ENCODE data around the gene SNX6.
"Not testable (repeated sequence)": the region's sequence is repeated elsewhere in the genome, so short reads cannot be mapped to it uniquely, and the experiment has no call there.

SNX6 gene

DNA sequence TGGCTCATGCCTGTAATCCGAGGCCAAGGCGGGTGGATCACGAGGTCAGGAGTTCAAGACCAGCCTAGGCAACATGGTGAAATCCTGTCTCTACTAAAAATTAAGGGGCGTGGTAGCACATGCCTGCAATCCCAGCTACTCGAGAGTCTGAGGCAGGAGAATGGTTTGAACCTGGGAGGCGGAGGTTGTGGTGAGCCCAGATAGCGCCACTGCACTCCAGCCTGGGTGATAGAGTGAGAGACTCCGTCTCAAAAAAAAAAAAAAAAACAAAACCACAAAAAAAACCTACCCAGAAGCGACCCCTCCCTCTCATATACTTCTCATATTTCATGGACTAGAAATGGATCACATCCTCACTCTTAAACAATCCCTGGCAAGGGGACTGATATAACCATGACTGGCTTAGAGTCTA, 4.4 kb upstream of the SNX6 start:
- DNase-seq (ENCODE audit: low read depth), result not testable (repeated sequence)

DNA sequence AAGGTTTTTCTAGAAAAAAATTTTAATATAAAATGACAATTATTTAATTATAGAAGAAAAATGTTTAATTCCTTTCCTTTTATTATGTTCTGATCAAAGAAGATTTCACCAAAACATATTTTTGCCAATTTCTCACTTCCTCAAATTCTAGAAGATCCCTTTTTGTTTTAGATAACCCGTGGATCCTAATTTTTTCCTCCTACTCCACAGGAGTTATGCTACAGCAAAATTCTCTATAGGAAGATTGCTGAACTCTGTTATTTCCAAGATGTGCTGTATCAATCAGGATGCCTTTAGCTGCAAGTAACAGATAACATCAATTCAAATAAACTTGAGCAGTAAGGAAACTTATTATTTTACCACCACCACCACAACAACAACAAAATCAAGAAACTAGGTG, 3.8 kb upstream of the SNX6 start:
- DNase-seq (ENCODE audit: low read depth), result no peak

DNA sequence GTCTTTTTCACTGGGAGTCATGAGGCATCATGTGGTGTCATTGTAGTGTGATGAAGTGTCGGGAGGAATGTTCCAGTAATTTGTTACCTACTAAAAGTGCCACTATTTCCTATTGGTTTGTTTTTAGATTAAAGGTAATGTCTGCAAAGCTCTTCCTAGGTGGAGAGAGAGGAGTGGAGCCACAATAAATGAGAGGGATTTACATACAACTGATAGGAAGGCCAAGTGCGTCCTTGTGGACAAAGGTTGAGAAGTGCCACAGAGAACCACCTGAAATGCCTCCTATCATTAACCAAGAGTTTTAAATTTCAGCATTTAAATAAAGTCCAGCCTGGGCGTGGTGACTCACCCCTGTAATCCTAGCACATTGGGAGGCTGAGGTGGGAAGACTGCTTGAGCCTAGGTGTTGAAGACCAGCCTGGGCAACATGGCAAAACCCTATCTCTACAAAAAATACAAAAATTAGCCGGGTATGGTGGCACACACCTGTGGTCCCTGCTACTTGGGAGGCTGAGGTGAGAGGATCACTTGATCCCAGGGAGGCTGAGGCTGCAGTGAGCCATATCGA, 2.5 kb upstream of the SNX6 start:
- no peak for DNase-seq (ENCODE audit: low read depth)

DNA sequence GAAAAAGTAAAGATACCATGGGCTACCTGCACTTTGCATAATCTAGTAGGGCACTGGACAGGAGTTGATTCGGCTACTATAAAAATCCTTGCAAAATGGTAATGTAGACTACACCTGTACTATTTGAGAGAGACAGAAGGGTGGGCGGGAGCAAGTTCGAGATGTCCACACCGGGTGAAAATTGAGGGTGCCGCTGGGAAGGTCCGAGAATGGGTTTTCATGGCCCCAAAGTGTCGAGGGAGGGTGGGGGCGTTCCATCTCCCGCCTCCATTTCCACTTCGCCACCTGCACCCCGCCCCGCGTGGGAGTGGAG, 648 bp downstream of the SNX6 start:
- DNase-seq (ENCODE audit: low read depth), result no peak

DNA sequence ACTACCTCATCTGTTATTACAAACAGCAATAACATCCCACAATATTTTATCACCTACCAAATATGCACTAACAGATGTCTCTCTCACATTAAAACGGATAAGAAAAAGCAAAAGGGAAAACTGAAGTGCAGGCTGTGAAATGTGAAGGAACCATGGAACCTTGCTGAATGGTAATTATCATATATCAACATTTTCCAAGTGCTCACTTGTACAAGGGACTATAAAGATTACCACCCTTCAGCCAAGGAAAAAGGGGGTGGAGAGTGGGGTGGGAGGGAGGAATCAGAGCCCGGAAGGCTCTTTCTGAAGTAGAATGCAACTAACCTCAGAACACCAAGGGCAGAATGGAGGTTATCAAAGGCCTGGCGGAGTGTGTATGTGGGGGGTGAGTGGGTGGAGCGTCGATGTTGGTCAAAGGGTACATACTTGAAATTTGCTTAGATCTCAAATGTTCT, 1.2 kb downstream of the SNX6 start:
- DNase-seq (ENCODE audit: low read depth), result no peak

DNA sequence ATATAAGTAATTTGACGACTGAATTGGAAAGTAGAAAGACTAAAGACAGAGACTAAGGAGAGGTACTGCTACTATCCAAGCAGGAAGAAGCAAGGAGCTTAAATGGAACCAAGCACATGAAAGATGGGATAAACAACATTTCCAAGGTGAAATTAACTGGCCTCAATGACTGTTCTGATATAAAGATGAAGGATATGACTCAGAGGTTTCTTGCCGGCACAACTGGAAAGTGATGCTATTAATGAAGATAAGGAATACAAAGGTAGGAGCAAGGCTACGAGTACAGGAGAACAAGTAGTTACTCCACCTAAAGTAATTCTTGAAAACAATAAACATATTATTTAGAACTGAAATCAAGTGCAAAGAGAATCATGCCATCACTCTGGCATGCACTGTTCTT, 6.4 kb downstream of the SNX6 start:
- DNase-seq (ENCODE audit: low read depth), result no peak

DNA sequence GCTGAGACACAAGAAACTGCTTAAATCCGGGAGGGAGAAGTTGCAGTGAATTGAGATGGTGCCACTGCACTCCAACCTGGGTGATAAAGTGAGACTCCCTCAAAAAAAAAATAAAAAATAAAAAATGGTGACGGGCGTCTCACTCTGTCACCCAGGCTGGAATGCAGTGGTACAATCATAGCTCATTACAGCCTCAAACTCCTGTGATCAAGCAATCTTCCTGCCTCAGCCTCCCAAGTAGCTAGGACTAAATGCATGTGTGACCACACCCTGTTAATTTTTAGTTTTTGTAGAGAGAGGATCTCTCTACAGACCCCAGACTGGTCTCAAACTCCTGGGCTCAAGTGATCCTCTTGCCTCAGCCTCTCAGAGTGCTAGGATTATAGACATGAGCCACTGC, 9.1 kb downstream of the SNX6 start:
- DNase-seq (ENCODE audit: low read depth), result no peak

DNA sequence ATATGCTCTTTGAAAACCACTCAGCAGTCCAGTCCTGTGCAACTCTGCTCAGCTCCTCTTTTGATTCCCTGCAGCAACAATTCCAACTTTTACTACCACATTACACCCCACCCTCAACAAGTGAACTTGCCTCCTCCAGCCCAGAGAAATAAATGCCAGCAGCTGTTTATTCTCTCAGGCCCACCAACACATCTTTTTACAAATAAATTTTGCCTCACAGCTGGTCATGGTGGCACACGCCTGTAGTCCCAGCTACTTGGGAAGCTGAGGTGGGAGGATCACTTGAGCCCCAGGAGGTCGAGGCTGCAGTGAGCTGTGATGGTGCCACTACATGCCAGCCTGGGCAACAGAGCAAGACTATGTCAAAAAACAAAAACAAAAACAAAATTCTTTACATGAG, 9.8 kb downstream of the SNX6 start:
- DNase-seq (ENCODE audit: low read depth), result no peak

DNA sequence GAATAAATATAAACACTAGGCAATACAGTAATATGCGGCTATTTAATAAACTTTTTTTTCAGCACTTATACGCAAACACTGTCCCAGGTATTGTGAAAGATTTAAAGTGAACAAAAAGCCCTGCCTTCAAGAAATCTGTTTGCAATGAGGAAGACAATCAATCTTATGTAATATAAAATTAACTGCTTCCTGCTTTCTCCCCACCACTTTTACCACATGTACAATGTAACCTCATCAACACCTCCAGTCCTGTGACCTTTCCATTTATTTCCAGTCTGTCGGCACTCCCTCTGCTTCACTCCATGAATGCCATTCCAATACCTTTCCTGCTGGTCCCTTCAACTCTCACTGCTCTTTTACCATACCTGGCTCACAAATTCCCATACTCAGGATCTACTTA, 10.5 kb downstream of the SNX6 start:
- no peak for DNase-seq (ENCODE audit: low read depth)

DNA sequence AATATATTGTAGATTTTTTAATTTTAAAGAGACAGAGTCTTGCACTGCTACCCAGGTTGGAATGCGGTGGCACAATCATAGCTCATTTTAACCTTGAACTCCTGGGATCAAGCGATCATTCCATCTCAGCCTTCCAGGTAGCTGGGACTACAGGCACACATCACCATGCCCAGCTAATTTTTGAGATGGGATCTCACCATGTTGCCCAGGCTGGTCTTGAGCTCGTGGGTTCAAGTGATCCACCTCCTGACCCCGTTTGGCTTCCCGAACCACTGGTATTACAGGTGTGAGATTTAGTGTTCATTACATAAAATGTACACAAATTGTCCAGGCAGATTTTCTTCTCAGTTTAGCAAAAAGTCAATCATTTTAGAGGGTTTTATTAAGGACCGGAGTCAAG, 13.6 kb downstream of the SNX6 start:
- no peak for DNase-seq (ENCODE audit: low read depth)

DNA sequence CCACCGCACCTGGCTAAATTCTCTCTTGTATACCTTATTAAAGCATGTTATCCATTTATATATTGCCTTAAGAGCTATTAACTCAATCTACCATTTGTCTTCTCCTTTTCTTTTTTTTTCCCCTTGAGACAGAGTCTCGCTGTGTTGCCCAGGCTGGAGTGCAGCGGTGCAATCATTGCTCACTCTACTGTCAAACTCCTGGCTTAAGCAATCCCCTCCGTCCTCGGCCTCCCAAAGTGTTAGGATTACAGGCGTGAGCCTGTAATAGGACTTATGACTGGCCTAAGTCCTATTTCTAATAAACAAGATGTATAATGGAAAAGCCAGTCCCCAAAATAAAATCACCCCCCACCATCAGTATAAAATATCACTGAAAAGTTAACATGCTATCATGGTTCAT, 14.4 kb downstream of the SNX6 start:
- DNase-seq (ENCODE audit: low read depth), result no peak

DNA sequence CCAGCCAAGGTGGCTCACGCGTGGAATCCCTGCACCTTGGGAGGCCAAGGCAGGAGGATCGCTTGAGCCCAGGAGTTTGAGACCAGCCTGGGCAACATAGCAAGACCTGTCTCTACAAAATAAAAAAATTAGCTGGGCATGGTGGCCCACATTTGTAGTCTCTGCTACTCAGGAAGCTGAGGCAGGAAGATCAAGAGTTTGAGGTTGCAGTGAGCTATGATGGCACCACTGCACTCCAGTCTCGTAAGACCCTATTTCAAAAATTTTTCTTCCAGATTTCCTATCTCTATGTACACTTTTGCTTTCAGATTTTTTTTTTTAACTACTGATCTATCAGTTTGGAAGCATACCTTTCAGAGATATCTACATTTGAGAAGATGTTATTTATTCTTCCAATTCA, 15.3 kb downstream of the SNX6 start:
- DNase-seq (ENCODE audit: low read depth), result no peak

DNA sequence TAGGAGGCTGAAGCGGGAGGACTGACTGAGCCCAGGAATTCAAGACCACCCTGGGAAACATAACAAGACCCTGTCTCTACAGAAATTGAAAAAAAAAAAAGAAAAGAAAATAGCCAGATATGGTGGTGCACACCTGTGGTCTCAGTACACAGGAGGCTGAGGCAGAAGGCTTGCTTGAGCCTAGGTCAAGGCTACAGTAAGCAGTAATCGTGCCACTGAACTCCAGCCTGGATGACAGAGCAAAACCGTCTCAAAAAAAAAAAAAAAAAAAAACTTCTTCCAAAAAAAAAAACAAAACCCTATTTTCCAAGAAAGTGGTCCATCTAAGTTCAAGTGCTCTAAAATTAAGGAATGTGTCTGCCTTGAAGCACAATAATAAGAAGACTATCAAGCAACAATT, 19.8 kb downstream of the SNX6 start:
- DNase-seq (ENCODE audit: low read depth), result no peak

DNA sequence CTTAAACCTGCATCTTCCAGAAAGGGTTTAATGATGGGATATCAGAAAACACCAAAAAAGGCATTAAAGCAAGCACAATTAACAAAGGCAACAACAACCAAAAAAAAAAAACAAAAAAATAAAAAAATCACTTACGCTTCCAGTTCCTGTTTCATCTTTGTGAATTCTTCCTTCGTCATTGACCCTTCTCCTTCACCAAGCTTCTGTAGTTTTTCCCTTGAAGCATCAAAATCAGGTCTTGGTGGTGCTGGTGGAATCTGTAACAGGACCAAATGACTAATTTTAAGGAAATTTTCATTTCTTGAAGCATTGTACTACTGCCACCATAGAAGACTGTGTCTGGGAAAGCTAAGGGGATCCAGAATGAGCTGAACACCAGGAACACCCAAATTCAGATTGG, 24.5 kb downstream of the SNX6 start:
- no peak for DNase-seq (ENCODE audit: low read depth)

DNA sequence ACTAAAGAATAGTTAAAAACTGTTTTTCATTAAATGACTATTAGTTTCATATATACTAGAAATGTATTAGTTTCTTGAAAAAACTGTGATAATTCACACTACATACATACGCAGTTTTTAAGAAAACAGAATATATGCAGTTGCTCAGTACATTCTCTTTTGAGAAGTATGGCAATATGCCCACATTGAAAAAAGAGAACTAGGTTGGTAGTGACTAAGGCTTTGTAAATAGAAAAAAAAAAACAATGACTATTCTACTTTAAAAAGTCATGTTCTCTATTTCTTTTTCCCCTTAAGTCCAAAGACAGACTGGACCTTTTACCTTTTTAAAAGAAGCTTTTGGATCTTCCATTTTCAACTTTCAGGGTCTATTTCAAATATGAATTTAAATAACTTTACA, 25.0 kb downstream of the SNX6 start:
- no peak for DNase-seq (ENCODE audit: low read depth)

DNA sequence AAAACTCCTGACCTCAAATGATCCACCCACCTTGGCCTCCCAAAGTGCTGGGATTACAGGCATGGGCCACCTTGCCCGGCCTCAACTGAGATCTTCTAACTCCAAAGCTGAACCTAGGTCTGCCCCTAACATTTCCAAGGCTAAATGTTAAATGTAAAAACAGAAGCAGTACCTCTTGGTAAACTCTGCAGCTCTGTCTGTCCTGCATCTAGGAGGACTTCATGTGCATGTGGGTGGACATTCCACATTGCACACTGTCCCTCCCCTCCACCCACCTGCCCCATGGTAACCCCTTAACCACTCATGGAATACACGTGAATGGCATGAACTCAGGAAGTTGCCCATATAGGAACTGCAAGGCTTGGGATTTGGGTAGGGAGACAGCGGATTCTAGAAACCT, 33.1 kb downstream of the SNX6 start:
- no peak for DNase-seq (ENCODE audit: low read depth)

DNA sequence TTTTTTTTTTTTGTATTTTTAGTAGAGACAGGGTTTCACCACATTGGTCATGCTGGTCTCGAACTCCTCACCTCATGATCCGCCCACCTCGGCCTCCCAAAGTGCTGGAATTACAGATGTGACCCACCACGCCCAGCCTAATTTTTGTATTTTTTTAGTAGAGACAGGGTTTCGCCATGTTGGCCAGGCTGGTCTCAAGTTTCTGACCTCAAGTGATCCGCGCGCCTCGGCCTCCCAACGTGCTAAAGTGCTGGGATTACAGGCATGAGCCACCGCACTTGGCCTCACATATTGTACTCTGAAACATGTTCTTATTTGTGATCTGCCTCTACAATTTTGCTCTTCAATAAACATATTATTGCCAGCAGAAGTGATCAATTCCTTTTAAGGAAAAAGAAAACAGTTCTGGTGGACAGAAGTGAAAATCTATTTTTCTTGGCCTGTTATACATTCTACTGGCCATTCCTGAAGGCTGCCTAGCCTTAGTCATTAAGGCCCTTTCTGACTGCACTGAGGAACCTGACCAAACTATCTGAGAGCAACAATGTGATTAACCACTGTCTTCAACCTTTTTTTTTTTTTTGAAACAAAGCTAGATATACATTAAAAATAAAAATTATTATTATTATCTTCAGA, 36.1 kb downstream of the SNX6 start:
- DNase-seq (ENCODE audit: low read depth), result peak; percentile 27

DNA sequence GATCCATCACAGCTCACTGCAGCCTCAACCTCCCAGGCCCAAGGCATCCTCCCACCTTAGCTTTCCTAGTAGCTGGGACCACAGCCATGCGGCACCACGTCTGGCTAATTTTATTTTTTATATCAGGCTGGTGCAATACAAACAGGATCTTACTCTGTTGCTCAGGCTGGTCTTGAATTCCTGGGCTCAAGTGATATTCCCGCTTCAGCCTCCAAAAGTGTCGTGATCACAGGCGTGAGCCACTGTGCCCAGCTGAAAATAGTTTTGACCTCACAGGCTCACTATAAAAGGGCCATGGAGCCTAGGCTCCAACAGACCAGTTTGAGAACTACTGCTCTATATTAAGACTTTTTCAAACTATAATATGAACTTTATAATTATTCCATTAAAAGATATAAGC, 37.3 kb downstream of the SNX6 start:
- no peak for DNase-seq (ENCODE audit: low read depth)

DNA sequence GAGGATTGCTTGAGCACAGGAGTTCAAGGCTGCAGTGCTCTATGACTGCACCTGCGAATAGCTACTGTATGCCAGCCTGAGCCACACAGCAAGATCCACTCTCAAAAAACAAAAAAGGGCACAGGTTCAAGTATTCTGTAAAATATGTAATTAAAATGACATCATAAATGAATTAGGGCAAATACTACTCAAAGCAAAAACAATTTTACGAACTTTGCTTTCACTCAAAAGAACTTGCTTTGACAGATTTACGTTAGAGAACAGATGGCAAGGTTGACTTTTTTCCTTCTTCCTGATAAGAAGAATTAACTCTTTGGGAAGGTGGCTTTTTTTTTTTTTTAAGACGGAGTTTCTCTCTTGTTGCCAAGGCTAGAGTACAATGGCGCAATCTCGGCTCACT, 46.4 kb downstream of the SNX6 start:
- DNase-seq (ENCODE audit: low read depth), result no peak

DNA sequence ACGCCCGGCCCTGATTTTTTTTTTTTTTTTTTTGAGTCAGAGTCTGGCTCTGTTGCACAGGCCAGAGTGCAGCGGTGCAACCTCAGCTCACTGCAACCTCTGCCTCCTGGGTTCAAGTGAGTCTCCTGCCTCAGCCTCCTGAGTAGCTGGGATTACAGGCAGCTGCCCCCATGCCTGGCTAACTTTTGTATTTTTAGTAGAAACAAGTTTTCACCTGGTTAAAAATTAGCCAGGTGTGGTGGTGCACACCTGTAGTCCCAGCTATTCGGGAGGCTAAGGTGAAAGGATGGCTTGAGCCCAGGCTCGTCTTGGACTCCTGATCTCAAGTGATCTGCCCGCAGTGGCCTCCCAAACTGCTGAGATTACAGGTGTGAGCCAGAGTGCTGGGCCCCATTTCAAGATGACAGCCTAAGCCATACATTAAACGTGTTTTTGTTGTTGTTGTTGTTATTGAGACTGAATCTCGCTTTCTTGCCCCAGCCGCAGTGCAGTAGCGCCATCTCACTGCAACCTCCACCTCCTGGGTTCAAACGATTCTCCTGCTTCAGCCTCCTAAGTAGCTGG, 47.7 kb downstream of the SNX6 start:
- DNase-seq (ENCODE audit: low read depth), result no peak

DNA sequence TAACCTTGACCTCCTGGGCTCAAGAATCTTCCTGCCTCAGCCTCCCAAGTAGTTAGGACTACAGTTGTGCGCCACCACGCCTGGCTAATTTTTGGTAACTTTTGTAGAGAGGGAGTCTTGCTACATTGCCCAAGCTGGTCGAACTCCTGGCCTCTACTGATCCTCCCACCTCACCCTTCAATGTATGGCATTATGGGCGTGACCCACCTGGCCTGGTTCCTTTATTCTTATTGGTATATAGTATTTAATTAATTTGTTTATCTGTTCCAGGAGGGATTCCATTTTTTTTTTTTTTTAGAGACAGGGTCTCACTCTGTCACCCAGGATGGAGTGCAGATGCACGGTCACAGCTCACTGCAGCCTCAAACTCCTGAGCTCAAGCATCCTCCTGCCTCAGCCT, 49.6 kb downstream of the SNX6 start:
- no peak for DNase-seq (ENCODE audit: low read depth)

DNA sequence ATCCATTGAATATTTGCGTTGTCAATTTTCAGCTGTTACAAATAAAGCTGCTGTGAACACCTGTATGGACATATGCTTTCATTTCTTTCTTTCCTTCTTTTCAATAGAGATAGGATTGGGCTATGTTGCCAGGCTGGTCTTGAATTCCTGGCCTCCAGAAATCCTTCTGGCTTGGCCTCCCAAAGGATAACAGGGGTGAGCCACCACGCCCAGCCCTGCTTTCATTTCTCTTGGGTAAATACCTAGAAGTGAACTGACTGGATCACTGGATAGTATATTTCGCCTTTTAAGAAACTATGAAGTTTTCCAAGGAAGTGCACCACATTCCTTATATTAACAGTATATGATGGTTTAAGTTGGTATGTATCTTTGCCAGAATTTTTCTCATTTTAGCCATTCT, 58.2 kb downstream of the SNX6 start:
- no peak for DNase-seq (ENCODE audit: low read depth)

DNA sequence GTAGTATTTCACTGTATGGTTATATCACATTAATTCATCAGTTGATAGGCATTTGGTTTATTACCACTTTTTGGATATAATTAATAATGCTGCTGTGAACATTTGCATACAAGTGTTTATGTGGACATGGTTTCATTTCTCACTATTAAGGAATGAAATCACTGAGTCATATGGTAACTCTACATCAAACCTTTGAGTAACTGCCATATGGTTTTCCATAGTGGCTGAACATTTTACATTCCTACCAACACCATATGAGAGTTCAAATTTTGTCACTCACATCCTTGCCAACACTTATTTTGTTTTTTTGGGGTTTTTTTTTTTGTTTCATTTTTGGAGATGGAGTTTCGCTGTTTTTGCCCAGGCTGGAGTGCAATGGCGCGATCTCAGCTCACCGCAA, 60.2 kb downstream of the SNX6 start:
- no peak for DNase-seq (ENCODE audit: low read depth)

DNA sequence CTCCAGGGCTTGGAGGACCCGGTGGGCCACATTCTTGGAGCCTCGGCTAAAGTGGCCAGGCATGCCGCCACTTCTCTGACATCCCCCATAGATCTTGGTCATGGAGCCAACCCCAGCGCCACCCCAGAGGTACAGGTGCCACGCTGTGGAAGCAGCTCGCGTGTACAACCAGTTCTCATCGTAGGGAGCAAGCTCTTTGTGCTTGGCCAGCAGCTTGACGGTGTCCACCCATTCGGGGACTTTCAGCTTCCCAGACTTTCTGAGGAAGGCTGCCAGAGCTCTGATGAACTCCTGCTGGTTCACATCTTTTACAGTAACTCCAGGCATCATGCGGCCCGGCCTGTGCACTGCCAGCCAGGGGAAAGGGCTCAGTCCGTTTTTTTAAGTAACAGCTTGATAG, 61.1 kb downstream of the SNX6 start:
- no peak for DNase-seq (ENCODE audit: low read depth)
